AG10803 (cell line): ENCODE results near the gene KDM4B.
A peak's percentile ranks its signal among the peaks of the same experiment; 100 is the strongest.

Experiments used
- DNase-seq: peaks from one replicate; pipeline ENCODE4 v3.0.0; 2010; ENCODE audit warnings: low read depth
- H3K4me3 ChIP-seq: 2 replicates; pipeline ENCODE4 v1.5.1; 2011; ENCODE audit warnings: mild to moderate bottlenecking, low read length, control low read depth
- TF ChIP-seq, protein P1 (sequence below): conservative IDR thresholded peaks from 2 replicates; pipeline ENCODE4 v1.5.1; 2011; ENCODE audit warnings: mild to moderate bottlenecking, low read length, control low read depth, inconsistent platforms

The KDM4B gene

DNA sequence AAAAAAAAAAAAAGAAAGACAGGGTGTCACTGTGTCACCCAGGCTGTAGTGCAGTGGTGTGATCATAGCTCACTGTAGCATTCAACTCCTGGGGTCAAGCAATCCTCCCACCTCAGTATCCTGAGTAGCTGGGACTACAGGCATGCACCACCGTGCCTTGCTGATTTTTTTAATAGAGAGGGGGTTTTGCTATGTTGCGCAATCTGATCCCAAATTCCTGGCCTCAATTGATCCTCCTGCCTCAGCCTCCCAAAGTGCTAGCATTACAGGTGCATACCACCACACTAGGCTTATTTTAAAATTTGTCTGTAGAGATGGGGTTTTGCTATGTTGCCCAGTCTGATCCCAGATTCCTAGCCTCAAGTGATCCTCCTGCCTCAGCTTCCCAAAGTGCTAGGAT is 212.4 kb downstream of the KDM4B start:
- no peak for DNase-seq
- TF ChIP-seq, protein P1, sequence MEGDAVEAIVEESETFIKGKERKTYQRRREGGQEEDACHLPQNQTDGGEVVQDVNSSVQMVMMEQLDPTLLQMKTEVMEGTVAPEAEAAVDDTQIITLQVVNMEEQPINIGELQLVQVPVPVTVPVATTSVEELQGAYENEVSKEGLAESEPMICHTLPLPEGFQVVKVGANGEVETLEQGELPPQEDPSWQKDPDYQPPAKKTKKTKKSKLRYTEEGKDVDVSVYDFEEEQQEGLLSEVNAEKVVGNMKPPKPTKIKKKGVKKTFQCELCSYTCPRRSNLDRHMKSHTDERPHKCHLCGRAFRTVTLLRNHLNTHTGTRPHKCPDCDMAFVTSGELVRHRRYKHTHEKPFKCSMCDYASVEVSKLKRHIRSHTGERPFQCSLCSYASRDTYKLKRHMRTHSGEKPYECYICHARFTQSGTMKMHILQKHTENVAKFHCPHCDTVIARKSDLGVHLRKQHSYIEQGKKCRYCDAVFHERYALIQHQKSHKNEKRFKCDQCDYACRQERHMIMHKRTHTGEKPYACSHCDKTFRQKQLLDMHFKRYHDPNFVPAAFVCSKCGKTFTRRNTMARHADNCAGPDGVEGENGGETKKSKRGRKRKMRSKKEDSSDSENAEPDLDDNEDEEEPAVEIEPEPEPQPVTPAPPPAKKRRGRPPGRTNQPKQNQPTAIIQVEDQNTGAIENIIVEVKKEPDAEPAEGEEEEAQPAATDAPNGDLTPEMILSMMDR: no peak
- no peak overlapping the region for H3K4me3 ChIP-seq

DNA sequence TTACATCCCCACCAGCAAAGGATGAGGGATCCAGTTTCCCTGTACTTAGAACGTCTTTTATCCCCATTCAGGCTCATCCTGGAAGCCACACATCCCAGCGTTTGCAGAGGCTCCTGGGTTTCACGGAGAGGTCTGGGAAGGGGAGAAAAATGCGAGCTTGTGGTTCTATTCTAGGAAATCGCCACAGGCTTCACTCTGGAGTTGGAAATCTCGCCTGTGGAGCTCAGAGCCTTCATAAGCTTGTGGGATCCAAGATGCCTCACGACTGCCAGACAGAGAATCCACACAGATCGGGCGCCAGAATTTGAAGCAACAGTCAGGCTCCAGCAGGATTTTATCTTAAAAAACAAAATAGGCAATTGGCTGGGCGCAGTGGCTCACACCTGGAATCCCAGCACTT is 213.8 kb downstream of the KDM4B start:
- H3K4me3 ChIP-seq: no peak overlapping the region
- TF ChIP-seq, protein P1: no peak
- peak; percentile 13 for DNase-seq

DNA sequence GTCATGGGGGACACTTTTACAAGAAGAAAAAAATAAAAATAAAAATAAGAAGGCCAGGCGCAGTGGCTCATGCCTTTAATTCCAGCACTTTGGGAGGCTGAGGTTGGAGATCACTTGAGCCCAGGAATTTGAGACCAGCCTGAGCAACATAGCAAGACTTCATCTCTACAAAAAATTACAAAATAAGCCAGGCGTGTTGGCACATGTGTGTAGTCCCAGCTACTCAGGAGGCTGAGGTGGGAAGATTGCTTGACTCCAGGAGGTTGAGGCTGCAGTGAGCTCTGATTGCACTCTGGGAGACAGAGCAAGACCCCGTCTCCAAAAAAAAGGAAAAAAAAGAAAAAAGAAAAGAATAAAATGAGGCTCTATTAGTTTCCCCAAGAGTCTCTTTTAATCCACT is 214.7 kb downstream of the KDM4B start:
- TF ChIP-seq, protein P1: no peak
- H3K4me3 ChIP-seq: no peak overlapping the region
- no peak for DNase-seq

DNA sequence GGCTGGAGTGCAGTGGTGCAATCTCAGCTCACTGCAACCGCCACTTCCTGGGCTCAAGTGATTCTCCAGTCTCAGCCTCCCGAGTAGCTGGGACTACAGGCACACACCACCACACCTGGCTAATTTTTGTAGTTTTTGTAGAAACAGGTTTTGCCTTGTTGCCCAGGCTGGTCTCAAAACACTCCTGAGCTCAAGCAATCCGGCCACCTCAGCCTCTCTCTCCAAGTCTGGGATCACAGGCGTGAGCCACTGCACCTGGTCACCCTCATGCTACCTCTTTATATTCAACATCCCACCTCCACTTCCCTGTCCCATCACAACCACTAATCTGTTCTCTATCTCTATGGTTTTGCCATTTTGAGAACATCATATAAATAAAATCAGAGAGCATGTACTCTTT is 216.0 kb downstream of the KDM4B start:
- TF ChIP-seq, protein P1: no peak
- H3K4me3 ChIP-seq: no peak overlapping the region
- no peak for DNase-seq

DNA sequence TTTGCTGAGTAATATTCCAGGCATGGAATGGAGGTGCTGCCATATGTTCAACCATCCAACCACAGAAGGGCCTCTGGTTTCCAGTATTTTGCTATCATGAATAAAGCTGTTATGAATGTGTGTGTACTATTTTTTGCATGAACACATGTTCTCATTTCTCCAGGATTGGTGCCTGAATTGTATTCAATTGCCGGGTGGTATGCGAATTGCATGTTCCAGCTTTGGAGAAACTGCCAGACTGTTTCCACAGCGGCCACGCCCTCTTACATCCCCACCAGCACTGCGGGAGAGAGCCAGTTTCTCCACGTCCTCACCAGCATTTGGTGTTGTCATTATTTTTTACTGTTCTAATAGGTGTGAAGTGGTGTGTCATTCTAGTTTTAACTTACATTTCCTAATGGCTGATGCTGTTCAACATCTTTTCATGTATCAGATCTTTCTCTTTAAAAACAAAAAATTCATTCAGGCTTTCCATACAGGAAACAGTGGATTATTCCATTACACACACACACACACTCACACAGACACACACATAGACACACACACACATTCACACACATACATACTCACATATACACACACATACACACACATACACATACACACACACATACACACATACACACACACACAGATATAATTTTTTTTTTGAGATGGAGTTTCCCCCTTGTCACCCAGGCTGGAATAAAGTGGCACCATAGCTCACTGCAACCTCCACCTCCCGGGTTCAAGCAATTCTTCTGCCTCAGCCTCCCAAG is 217.6 kb downstream of the KDM4B start:
- DNase-seq: peak; percentile 98
- TF ChIP-seq, protein P1: peak; percentile 23; the same call in 1 of the 2 replicates
- no peak overlapping the region for H3K4me3 ChIP-seq

DNA sequence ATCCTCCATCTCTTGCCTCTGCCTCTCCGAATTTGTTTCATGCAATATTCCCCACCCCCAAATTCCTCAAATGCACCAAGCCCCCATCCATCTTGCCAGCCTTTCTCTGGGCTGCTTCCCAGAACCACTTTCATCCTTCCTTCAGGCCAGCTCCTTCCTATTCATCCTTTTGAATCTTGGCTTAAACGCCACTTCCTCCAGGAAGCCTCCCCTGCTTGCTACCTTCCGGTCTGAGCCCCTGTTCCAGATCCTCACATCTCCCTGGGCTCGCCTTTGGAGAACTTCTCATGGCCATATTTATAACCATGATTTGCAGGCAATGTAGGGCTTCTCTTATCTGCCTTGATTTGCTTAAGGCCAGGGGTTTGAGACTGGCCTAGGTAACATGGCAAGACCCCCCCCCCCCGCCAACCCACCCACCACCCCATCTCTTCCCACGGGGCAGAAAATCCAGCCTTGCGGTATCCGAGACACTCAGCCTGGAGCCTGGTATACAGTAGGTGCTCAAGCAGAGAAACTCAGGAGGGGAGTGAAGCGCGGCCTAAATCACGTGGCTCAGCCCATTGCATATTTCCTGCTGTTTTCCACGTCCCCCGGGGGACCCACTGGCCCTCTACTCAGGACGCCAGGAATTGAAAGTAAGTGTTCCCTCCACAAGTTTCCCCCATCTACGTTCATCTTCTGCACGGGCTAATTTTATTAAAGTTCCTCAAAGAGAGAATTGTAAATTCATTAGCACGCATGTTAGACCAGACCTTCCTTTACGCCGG is 219.8 kb downstream of the KDM4B start:
- DNase-seq: no peak
- TF ChIP-seq, protein P1: no peak

DNA sequence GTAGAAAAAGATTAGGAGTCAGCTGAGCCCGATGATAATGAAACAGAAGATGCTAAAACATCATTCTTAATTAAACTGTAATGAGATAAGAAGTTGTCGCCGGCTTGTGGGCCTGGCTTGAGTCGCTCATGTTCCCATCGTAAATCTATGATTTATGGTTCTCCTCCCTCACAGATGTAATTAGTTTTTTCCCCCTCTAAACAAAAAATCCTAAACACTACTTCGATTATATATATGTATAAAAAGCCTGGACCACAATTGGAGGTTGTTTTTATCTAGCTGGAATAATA is 220.3 kb downstream of the KDM4B start:
- TF ChIP-seq, protein P1: no peak
- H3K4me3 ChIP-seq: no peak overlapping the region
- DNase-seq: no peak

More for the DNA sequence above, 219.8 kb downstream of the KDM4B start:
- no peak overlapping the region for H3K4me3 ChIP-seq
